Left lung (tissue), 10 donors: ENCODE results near the gene ASTN1. TPM values are rescaled to one million over a fixed set of nuclear protein-coding genes. Genes with fewer than 3 reads are reported as not detected.

ENCODE experiments used
- ATAC-seq: fragments of 200-7000 bp; cut with Tn5 transposase; one replicate; pipeline ENCODE4 v1.9.1; 2020; ENCODE audit warnings: moderate library complexity
- DNase-seq, 4 donors: peaks; one replicate each; pipeline ENCODE4 v3.0.0-alpha.2; 2013 to 2020
- H3K27ac ChIP-seq, 2 donors: fragments of 200-600 bp; sonication (generic) in 1 of 2; one replicate each; pipeline versions ENCODE4 v1.5.0 to v1.8.0; 2020 to 2021
- H3K27me3 ChIP-seq, 2 donors: fragments of 200-600 bp; sonication (generic) in 1 of 2; one replicate each; pipeline versions ENCODE4 v1.5.0 to v1.8.0; 2020 to 2021
- H3K36me3 ChIP-seq, 2 donors: fragments of 200-600 bp; sonication (generic) in 1 of 2; one replicate each; pipeline versions ENCODE4 v1.5.0 to v1.8.0; 2020 to 2021
- H3K4me1 ChIP-seq, 2 donors: fragments of 200-600 bp; one replicate each; pipeline ENCODE4 v1.8.0; 2021
- H3K4me3 ChIP-seq, 2 donors: fragments of 200-600 bp; sonication (generic) in 1 of 2; one replicate each; pipeline versions ENCODE4 v1.5.0 to v1.8.0; 2020 to 2021; ENCODE audit warnings: mild to moderate bottlenecking in 1 of 2
- H3K9me3 ChIP-seq, 2 donors: fragments of 200-600 bp; sonication (generic) in 1 of 2; one replicate each; pipeline versions ENCODE4 v1.5.0 to v1.8.0; 2020 to 2021
- CTCF ChIP-seq, 2 donors: fragments of 200-600 bp; sonication (generic) in 1 of 2; IDR thresholded peaks; one replicate each; pipeline versions ENCODE4 v1.5.0 to v1.8.0; 2021; ENCODE audit warnings: antibody characterized with exemption in 2 of 2
- intact Hi-C, 2 donors: fragments of 100-400 bp; cut with DNase I; formaldehyde crosslinking; loops; one replicate each; pipeline versions ENCODE4 v1.11.2 to v1.14.2; 2022
- polyA plus RNA-seq, 6 donors: library from polyadenylated mRNA; unstranded; fragments of 120-200 nt; gene quantifications; one replicate each; pipeline ENCODE4 v1.2.1, GENCODE V29; 2013; ENCODE audit not compliant: insufficient read length in 6 of 6
- total RNA-seq, 2 donors: library from RNA; stranded (reverse); fragmentation: NEBNext Ultra II Directional; extraction: Animal tissue kit (Norgen Biotek cat#: 25700); gene quantifications; one replicate each; pipeline ENCODE4 v1.2.1, GENCODE V29; 2021
- donor health status: DM: no; HTN: yes; CAD: no.
- donor health status: DM: no; HTN: no; CAD: no.

The ASTN1 gene
- total and polyA plus RNA-seq, 8 donors, result 0.10 to 3.1 (median 2.2) TPM

- Histone ChIP-seq H3K9me3 (no peaks in the 10 kb centered on the region), H3K4me1 (no peaks in the 10 kb centered on the region), H3K36me3 (no peaks in the 10 kb centered on the region), H3K4me3 (no peak overlapping the region), H3K27ac (no peak overlapping the region), H3K27me3 (peaks cover 0 to 5% of the 10 kb centered on the region in 2 donors)
- intact Hi-C loops, result no loop called here
- ATAC-seq (no peak), DNase-seq (no peak)
- no peak for TF ChIP-seq CTCF (IDR thresholded peaks at IDR 0.05)
Observed at GRCh38 chr1:176888471-176889032, 276.0 kb downstream of the ASTN1 start.

GRCh38 chr1:176885751-176886150 lies 278.8 kb downstream of the ASTN1 start:
- no peak overlapping the region for H3K4me3 ChIP-seq

DNA sequence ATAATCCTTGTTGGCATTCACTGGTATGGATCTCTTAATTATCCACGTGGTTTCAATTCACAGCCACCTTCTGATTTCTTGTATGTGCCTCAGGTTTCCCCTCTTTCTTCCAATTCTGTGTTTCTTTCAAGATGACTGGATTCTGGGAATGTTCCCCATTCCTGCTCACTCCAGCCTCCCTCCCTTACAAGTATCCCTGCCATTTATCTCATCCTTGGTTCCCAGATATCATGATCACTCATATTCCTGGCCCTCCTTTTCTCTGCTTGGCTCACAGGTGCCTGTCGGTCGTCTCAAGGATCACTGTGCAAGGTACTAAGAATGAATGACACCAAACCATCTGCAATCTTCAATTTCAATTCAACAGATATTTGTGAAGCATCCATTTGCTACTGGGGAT lies 279.2 kb downstream of the ASTN1 start:
- Histone ChIP-seq H3K27me3 (no peaks in the 10 kb centered on the region), H3K4me1 (no peaks in the 10 kb centered on the region), H3K9me3 (no peaks in the 10 kb centered on the region), H3K4me3 (no peak overlapping the region), H3K27ac (no peak overlapping the region), H3K36me3 (no peaks in the 10 kb centered on the region)
- no peak for ATAC-seq
- intact Hi-C loops, result no loop called here
- DNase-seq, result no peak
- no peak for TF ChIP-seq CTCF (IDR thresholded peaks at IDR 0.05)

More at GRCh38 chr1:176885751-176886150, 278.8 kb downstream of the ASTN1 start:
- Histone ChIP-seq H3K27me3 (no peaks in the 10 kb centered on the region), H3K36me3 (no peaks in the 10 kb centered on the region), H3K4me1 (no peaks in the 10 kb centered on the region), H3K27ac (no peak overlapping the region), H3K9me3 (no peaks in the 10 kb centered on the region)
- DNase-seq, result no peak
- TF ChIP-seq CTCF (IDR thresholded peaks at IDR 0.05), result no peak
- ATAC-seq, result no peak
- intact Hi-C loops, result no loop called here

- Histone ChIP-seq H3K27me3 (no peaks in the 10 kb centered on the region), H3K27ac (no peak overlapping the region), H3K4me3 (no peak overlapping the region), H3K36me3 (no peaks in the 10 kb centered on the region), H3K9me3 (no peaks in the 10 kb centered on the region), H3K4me1 (no peaks in the 10 kb centered on the region)
- ATAC-seq (no peak), DNase-seq (no peak)
- TF ChIP-seq CTCF (IDR thresholded peaks at IDR 0.05), result no peak
- intact Hi-C loops, result no loop called here
Observed at GRCh38 chr1:176884911-176885310, 279.6 kb downstream of the ASTN1 start.

GRCh38 chr1:176884286-176884685 lies 280.2 kb downstream of the ASTN1 start:
- intact Hi-C loops, result no loop called here
- no peaks in the 10 kb centered on the region for H3K4me1 ChIP-seq
- no peak for TF ChIP-seq CTCF (IDR thresholded peaks at IDR 0.05)
- no peak overlapping the region for H3K4me3 ChIP-seq
- no peak overlapping the region for H3K27ac ChIP-seq
- DNase-seq (no peak), ATAC-seq (no peak)
- no peaks in the 10 kb centered on the region for H3K27me3 ChIP-seq
- no peaks in the 10 kb centered on the region for H3K9me3 ChIP-seq
- H3K36me3 ChIP-seq, result no peaks in the 10 kb centered on the region
